Neural cell (in vitro differentiated cells): ENCODE results near the gene ADGRB2. TPM values are rescaled to one million over a fixed set of nuclear protein-coding genes. Genes with fewer than 3 reads are reported as not detected.

Experiments
- H2AFZ ChIP-seq: fragments of 200-600, 300-800 bp; sonication (generic), shearing (Covaris generic); 2 replicates; pipeline ENCODE4 v1.6.0; 2014; ENCODE audit warnings: low read depth, mild to moderate bottlenecking, antibody characterized with exemption, low read length, moderate library complexity
- H3F3A ChIP-seq: fragments of 200-600 bp; shearing (Covaris generic); 2 replicates; pipeline ENCODE4 v1.6.1; 2016; ENCODE audit warnings: mild to moderate bottlenecking, moderate library complexity, mixed read lengths, antibody characterized with exemption, low read length; ENCODE audit not compliant: insufficient read depth, poor library complexity, severe bottlenecking
- H3K27ac ChIP-seq: fragments of 200-600, 300-800 bp; sonication (generic), shearing (Covaris generic); 2 replicates; pipeline ENCODE4 v1.5.1; 2014; ENCODE audit warnings: mild to moderate bottlenecking, low read length, moderate library complexity
- H3K27me3 ChIP-seq: fragments of 300-800, 200-600 bp; sonication (generic), shearing (Covaris generic); 2 replicates; pipeline ENCODE4 v1.6.0; 2014; ENCODE audit warnings: mild to moderate bottlenecking, low read depth, low read length, moderate library complexity; ENCODE audit not compliant: insufficient read depth
- H3K36me3 ChIP-seq: fragments of 300-800, 200-600 bp; sonication (generic), shearing (Covaris generic); 2 replicates; pipeline ENCODE4 v1.5.1; 2014; ENCODE audit warnings: mild to moderate bottlenecking, antibody characterized with exemption, low read length, moderate library complexity; ENCODE audit not compliant: insufficient read depth
- H3K4me2 ChIP-seq: fragments of 300-800, 200-600 bp; sonication (generic), shearing (Covaris generic); 2 replicates; pipeline ENCODE4 v1.6.0; 2014; ENCODE audit warnings: mild to moderate bottlenecking, low read length
- H3K4me3 ChIP-seq: fragments of 300-800, 200-600 bp; sonication (generic), shearing (Covaris generic); 2 replicates; pipeline ENCODE4 v1.5.1; 2014; ENCODE audit warnings: mild to moderate bottlenecking, low read length, moderate library complexity
- H3K79me2 ChIP-seq: fragments of 200-600 bp; shearing (Covaris generic); replicated peaks from 2 replicates; pipeline ENCODE4 v1.6.0; 2014; ENCODE audit warnings: mild to moderate bottlenecking, low read length, moderate library complexity; ENCODE audit not compliant: insufficient read depth
- H3K9ac ChIP-seq: fragments of 300-800, 200-600 bp; sonication (generic), shearing (Covaris generic); 2 replicates; pipeline ENCODE4 v1.6.1; 2016; ENCODE audit warnings: mild to moderate bottlenecking, low read length, mixed read lengths
- H3K9me2 ChIP-seq: fragments of 200-600 bp; shearing (Covaris generic); 2 replicates; pipeline ENCODE4 v1.6.1; 2016; ENCODE audit warnings: mild to moderate bottlenecking, low read length, mixed read lengths; ENCODE audit not compliant: insufficient read depth
- H3K9me3 ChIP-seq: fragments of 200-600, 300-800 bp; sonication (generic), shearing (Covaris generic); 2 replicates; pipeline ENCODE4 v1.6.1; 2016; ENCODE audit warnings: mild to moderate bottlenecking, mixed run types, low read length, moderate library complexity, mixed read lengths
- H4K20me1 ChIP-seq: fragments of 200-600 bp; shearing (Covaris generic); 2 replicates; pipeline ENCODE4 v1.6.1; 2016; ENCODE audit warnings: mild to moderate bottlenecking, mixed run types; ENCODE audit not compliant: insufficient read depth
- EP300 ChIP-seq: fragments of 450-650 bp; conservative IDR thresholded peaks from 2 replicates; pipeline ENCODE4 v1.6.1; 2014; ENCODE audit warnings: antibody characterized with exemption, mild to moderate bottlenecking, moderate library complexity; ENCODE audit not compliant: poor library complexity, severe bottlenecking
- EZH2 ChIP-seq: fragments of 200-600, 300-800 bp; shearing (Covaris generic), sonication (generic); IDR thresholded peaks from 2 replicates; pipeline ENCODE4 v1.6.1; 2014; ENCODE audit warnings: antibody characterized with exemption, low read length, borderline replicate concordance, mild to moderate bottlenecking; ENCODE audit not compliant: insufficient read depth, poor library complexity, severe bottlenecking
- MXI1 ChIP-seq: fragments of 450-650 bp; conservative IDR thresholded peaks from 2 replicates; pipeline ENCODE4 v1.6.1; 2014; ENCODE audit warnings: antibody characterized with exemption, mild to moderate bottlenecking; ENCODE audit not compliant: poor library complexity, severe bottlenecking
- POLR2AphosphoS5 ChIP-seq: IDR thresholded peaks from 2 replicates; pipeline ENCODE4 v1.6.1; 2012
- RAD21 ChIP-seq: fragments of 450-650 bp; conservative IDR thresholded peaks from 2 replicates; pipeline ENCODE4 v1.6.1; 2014; ENCODE audit warnings: antibody characterized with exemption, mild to moderate bottlenecking, moderate library complexity
- REST ChIP-seq: IDR thresholded peaks from 2 replicates; pipeline ENCODE4 v1.6.1; 2012; ENCODE audit warnings: borderline replicate concordance
- SMC3 ChIP-seq: fragments of 450-650 bp; conservative IDR thresholded peaks from 2 replicates; pipeline ENCODE4 v1.6.1; 2014; ENCODE audit warnings: antibody characterized with exemption, mild to moderate bottlenecking, moderate library complexity; ENCODE audit not compliant: poor library complexity
- TAF1 ChIP-seq: IDR thresholded peaks from 2 replicates; pipeline ENCODE4 v1.6.1; 2012; ENCODE audit warnings: low read depth
- polyA plus RNA-seq: library from polyadenylated mRNA; depleted of rRNA; stranded (reverse); fragments of >200 nt; gene quantifications from 2 replicates; pipeline ENCODE4 v1.2.3, GENCODE V29; 2014
- TF ChIP-seq, protein P1 (sequence below): fragments of 450-650 bp; IDR thresholded peaks from 2 replicates; pipeline ENCODE4 v1.5.1; 2014; ENCODE audit warnings: antibody characterized with exemption, mild to moderate bottlenecking, moderate library complexity; ENCODE audit not compliant: poor library complexity, severe bottlenecking

The ADGRB2 gene
- polyA plus RNA-seq, 1 donor from 2014 or later: 45.0 TPM

DNA sequence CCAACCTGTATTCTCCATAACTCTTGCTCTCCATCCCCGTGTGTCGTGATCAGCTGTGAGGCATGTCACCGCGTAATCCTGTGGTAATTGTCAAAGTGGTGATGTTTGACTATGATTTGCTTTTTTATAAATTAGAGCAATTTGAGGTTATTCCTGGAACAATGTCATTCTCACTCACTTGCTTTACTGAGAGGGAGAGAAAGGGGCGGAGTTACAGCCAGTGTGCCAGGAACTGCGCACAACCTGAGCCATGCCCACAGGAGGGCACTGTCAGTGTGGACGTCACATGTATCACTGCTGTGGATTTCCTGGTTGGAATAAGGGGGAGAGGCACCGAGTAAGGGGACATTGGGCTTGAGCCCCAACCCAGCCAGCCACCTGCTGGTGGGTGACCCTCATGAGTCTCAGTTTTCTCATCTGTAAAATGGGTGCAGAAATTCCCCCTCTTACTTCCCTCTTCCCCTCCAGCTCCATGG is 6.9 kb downstream of the ADGRB2 start:
- TF ChIP-seq EZH2: no peak
- TF ChIP-seq, protein P1, sequence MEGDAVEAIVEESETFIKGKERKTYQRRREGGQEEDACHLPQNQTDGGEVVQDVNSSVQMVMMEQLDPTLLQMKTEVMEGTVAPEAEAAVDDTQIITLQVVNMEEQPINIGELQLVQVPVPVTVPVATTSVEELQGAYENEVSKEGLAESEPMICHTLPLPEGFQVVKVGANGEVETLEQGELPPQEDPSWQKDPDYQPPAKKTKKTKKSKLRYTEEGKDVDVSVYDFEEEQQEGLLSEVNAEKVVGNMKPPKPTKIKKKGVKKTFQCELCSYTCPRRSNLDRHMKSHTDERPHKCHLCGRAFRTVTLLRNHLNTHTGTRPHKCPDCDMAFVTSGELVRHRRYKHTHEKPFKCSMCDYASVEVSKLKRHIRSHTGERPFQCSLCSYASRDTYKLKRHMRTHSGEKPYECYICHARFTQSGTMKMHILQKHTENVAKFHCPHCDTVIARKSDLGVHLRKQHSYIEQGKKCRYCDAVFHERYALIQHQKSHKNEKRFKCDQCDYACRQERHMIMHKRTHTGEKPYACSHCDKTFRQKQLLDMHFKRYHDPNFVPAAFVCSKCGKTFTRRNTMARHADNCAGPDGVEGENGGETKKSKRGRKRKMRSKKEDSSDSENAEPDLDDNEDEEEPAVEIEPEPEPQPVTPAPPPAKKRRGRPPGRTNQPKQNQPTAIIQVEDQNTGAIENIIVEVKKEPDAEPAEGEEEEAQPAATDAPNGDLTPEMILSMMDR: peak; percentile 53
- peak; percentile 57 for TF ChIP-seq SMC3
- peak; percentile 26 for TF ChIP-seq RAD21
- TF ChIP-seq REST: no peak
- no peak for TF ChIP-seq EP300
- TF ChIP-seq TAF1: no peak
- TF ChIP-seq POLR2AphosphoS5: peak; percentile 62
- no peak for TF ChIP-seq MXI1
- Histone ChIP-seq H3K27me3 (no peaks in the 10 kb centered on the region), H3F3A (no peaks in the 10 kb centered on the region), H2AFZ (no peak overlapping the region), H4K20me1 (peaks cover 4% of the 10 kb centered on the region), H3K9me3 (no peaks in the 10 kb centered on the region), H3K27ac (peak overlapping the region; percentile 34), H3K79me2 (peaks cover 25% of the 10 kb centered on the region), H3K36me3 (no peaks in the 10 kb centered on the region), H3K9me2 (no peaks in the 10 kb centered on the region), H3K9ac (no peak overlapping the region), H3K4me2 (no peak overlapping the region), H3K4me3 (no peak overlapping the region)

DNA sequence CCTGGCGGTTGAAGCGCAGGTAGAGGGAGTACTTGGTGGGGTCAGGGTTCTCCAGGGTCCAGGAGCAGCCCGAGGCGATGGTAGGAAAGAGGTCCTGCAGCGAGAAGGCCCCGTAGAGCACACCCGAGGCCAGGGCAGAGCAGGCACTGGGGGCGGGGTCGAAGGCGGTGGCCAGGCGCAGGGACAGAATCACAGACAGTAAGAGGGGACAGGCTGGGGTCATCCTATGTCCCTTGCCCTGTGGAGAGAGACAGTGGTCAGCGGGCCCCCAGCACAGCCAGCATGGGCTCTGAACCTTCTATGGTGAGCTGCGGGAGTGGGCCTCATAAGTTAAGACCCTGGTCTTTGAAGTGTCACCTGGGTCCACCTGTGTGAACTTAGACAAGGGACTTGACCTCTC is 7.6 kb downstream of the ADGRB2 start:
- H3K4me2 ChIP-seq: no peak overlapping the region
- H3K27me3 ChIP-seq: no peaks in the 10 kb centered on the region
- TF ChIP-seq EP300 (no peak), SMC3 (no peak), POLR2AphosphoS5 (no peak), REST (no peak), TAF1 (no peak), EZH2 (no peak), MXI1 (no peak), RAD21 (no peak)
- TF ChIP-seq, protein P1: no peak
- no peaks in the 10 kb centered on the region for H3F3A ChIP-seq
- no peaks in the 10 kb centered on the region for H3K36me3 ChIP-seq
- H3K9me2 ChIP-seq: no peaks in the 10 kb centered on the region
- peak overlapping the region; percentile 34 for H3K27ac ChIP-seq
- H4K20me1 ChIP-seq: peaks cover 4% of the 10 kb centered on the region
- peaks cover 25% of the 10 kb centered on the region for H3K79me2 ChIP-seq
- no peak overlapping the region for H2AFZ ChIP-seq
- no peak overlapping the region for H3K9ac ChIP-seq
- H3K4me3 ChIP-seq: no peak overlapping the region
- H3K9me3 ChIP-seq: no peaks in the 10 kb centered on the region
